Suprapubic skin (tissue), 3 donors: ENCODE measurements around the gene STXBP1.

Experiments
- EP300 ChIP-seq: sonication (generic); formaldehyde crosslinking; IDR thresholded peaks from one replicate; pipeline ENCODE4 v1.6.1; 2017; ENCODE audit warnings: antibody characterized with exemption
- POLR2A ChIP-seq, 2 donors: fragments of 450-650 bp; IDR thresholded peaks; one replicate each; pipeline ENCODE4 v1.6.1; 2017; ENCODE audit warnings: antibody characterized with exemption in 2 of 2, mild to moderate bottlenecking in 2 of 2, moderate library complexity in 2 of 2
- TF ChIP-seq, protein P1 (sequence below), 2 donors: fragments of 200-600 bp in 1 of 2; fragments of 450-650 bp in 1 of 2; sonication (generic) in 1 of 2; IDR thresholded peaks; one replicate each; pipeline ENCODE4 v1.5.1; 2016 to 2019; ENCODE audit warnings: antibody characterized with exemption in 2 of 2, mild to moderate bottlenecking in 1 of 2, moderate library complexity in 1 of 2

DNA sequence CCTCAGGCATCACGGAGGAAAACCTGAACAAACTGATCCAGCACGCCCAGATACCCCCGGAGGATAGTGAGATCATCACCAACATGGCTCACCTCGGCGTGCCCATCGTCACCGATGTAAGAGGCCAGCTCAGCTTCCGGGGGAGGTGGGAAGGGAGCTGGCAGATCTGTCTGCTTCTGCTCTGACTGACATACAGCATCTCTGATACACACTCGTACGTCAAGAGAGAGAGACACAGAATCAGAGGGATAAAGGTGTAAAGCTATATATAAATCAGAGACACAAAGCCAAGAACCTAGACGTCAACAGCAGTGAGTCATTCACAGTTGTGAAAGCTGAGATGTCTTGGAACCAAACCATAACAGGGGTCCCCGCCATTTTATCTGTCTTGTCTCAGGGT lies 64.6 kb downstream of the STXBP1 start:
- TF ChIP-seq, protein P1, sequence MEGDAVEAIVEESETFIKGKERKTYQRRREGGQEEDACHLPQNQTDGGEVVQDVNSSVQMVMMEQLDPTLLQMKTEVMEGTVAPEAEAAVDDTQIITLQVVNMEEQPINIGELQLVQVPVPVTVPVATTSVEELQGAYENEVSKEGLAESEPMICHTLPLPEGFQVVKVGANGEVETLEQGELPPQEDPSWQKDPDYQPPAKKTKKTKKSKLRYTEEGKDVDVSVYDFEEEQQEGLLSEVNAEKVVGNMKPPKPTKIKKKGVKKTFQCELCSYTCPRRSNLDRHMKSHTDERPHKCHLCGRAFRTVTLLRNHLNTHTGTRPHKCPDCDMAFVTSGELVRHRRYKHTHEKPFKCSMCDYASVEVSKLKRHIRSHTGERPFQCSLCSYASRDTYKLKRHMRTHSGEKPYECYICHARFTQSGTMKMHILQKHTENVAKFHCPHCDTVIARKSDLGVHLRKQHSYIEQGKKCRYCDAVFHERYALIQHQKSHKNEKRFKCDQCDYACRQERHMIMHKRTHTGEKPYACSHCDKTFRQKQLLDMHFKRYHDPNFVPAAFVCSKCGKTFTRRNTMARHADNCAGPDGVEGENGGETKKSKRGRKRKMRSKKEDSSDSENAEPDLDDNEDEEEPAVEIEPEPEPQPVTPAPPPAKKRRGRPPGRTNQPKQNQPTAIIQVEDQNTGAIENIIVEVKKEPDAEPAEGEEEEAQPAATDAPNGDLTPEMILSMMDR (IDR thresholded peaks at IDR 0.05): no peak
- TF ChIP-seq POLR2A (IDR thresholded peaks at IDR 0.05): no peak
- no peak for TF ChIP-seq EP300
